GM19463 (cell line): ENCODE results near the gene EIF5A.

Experiments used
- ATAC-seq: cut with Tn5 transposase; IDR thresholded peaks from one replicate; pipeline ENCODE4 v1.9.1; 2021; ENCODE audit warnings: mild to moderate bottlenecking, moderate library complexity; ENCODE audit not compliant: unreplicated experiment

The EIF5A gene

DNA sequence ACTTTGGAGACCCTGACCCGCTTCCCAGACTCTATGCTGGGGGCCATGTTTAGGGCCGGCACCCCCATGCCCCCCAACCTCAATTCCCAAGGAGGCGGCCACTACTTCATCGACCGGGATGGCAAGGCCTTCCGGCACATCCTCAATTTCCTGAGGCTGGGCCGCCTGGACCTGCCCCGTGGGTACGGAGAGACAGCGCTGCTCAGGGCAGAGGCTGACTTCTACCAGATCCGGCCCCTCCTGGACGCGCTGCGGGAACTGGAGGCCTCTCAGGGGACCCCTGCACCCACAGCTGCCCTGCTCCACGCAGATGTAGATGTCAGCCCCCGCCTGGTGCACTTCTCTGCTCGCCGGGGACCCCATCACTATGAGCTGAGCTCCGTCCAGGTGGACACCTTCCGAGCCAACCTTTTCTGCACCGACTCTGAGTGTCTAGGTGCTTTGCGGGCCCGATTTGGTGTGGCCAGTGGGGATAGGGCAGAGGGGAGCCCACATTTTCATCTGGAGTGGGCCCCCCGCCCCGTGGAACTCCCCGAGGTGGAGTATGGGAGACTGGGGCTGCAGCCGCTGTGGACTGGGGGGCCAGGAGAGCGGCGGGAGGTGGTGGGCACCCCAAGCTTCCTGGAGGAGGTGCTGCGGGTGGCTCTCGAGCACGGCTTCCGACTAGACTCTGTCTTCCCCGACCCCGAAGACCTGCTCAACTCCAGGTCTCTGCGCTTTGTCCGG lies 45.6 kb downstream of the EIF5A start:
- ATAC-seq = no peak

GRCh38 chr17:7354262-7354843 lies 46.9 kb downstream of the EIF5A start:
- no peak for ATAC-seq

- no peak for ATAC-seq
These were observed 47.6 kb downstream of the EIF5A start, which contains the start of gene TMEM95 for GRCh38 chr17:7355053-7355452. TSS of gene TMEM95 (plus strand) at chr17:7355156. CDS start at chr17:7355205, 49 bp downstream.

DNA sequence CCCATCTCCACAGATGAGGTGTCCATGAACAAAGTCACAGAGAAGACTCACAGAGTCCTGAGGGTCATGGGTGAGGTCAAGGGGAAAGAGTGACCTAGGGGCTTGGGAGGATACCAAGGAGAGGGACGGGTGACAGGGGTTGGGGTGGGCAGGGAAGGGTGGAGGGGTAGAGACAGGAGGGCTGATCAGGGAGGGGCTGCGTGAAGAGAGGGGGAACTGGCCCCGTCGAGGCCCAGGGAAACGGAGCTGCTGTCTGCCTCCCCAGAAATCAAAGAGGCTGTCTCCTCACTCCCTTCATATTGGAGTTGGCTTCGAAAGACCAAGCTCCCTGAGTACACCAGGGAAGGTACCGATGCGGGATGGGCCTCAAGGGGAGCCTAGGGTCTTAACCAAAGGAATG lies 48.1 kb downstream of the EIF5A start:
- no peak for ATAC-seq

DNA sequence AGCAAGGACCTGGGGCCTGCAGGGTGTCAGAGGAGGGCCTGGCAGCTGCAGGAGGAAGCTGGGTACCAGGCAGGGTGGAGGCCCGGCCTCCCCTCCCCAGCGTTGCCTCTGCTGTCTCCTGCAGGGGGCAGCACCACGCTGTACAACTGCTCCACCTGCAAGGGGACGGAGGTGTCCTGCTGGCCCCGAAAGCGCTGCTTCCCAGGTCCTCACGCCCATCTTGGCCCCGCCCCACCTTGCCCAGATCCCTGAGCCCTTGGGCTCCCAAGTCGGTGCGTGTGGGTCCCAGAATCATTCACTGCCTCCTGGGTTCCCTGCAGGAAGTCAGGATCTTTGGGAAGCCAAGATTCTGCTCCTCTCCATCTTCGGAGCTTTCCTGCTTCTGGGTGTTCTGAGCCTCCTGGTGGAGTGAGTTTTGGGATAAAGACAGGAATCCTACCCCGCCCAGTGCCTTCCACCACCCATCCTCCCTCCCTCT lies 48.7 kb downstream of the EIF5A start:
- no peak for ATAC-seq

- ATAC-seq = no peak
These were observed 49.3 kb downstream of the EIF5A start for GRCh38 chr17:7356756-7357155.

GRCh38 chr17:7357381-7357780 lies 50.0 kb downstream of the EIF5A start:
- no peak for ATAC-seq

DNA sequence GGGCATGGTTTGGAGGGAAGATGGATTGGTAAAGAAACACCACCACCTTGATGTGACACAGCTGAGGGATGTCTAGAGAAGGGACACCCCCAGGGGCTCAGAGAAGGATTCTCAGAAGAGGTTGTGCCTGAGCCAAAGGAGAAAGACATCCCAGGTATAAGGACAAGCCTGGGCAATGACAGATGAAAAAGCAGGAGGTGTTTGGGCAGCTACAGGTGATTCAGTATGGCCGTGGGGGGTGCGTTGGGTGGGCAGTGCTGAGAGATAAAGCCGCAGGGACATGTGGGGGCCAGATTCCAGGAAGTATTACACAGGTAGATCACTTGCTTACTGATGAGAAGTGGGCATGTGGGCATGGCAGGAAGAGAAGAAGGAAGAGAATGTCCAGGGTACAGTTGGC lies 54.5 kb downstream of the EIF5A start:
- no peak for ATAC-seq
